Adipocyte (in vitro differentiated cells): ENCODE measurements around the gene NUP210.

ENCODE experiments used
- DNase-seq: peaks from one replicate; pipeline ENCODE4 v3.0.0-alpha.2; 2015; ENCODE audit warnings: low read depth
- H3K27me3 ChIP-seq: replicated peaks from 2 replicates; pipeline ENCODE4 v1.7.0; 2013; ENCODE audit warnings: mild to moderate bottlenecking, low read length, moderate library complexity; ENCODE audit not compliant: control insufficient read depth, insufficient read depth
- H3K36me3 ChIP-seq: 2 replicates; pipeline ENCODE4 v1.7.0; 2013; ENCODE audit warnings: low read length, mild to moderate bottlenecking, moderate library complexity; ENCODE audit not compliant: control insufficient read depth, insufficient read depth, severe bottlenecking
- H3K4me1 ChIP-seq: 2 replicates; pipeline ENCODE4 v1.7.0; 2013; ENCODE audit warnings: mild to moderate bottlenecking, low read length, moderate library complexity; ENCODE audit not compliant: control insufficient read depth, insufficient read depth
- H3K4me3 ChIP-seq: 2 replicates; pipeline ENCODE4 v1.7.0; 2013; ENCODE audit warnings: mild to moderate bottlenecking, low read length, moderate library complexity
- H3K9ac ChIP-seq: 2 replicates; pipeline ENCODE4 v1.7.0; 2013; ENCODE audit warnings: mild to moderate bottlenecking, low read length, moderate library complexity
- H3K9me3 ChIP-seq: 2 replicates; pipeline ENCODE4 v1.7.0; 2013; ENCODE audit warnings: mild to moderate bottlenecking, low read length, moderate library complexity; ENCODE audit not compliant: control insufficient read depth

Gene NUP210

GRCh38 chr3:13415236-13415986 lies 4.7 kb downstream of the NUP210 start:
- no peak overlapping the region for H3K9ac ChIP-seq
- no peak for DNase-seq
- no peak overlapping the region for H3K4me3 ChIP-seq
- H3K4me1 ChIP-seq = no peaks in the 10 kb centered on the region
- no peaks in the 10 kb centered on the region for H3K9me3 ChIP-seq
- no peaks in the 10 kb centered on the region for H3K36me3 ChIP-seq
- H3K27me3 ChIP-seq = peaks cover 31% of the 10 kb centered on the region

- peaks cover under 1% of the 10 kb centered on the region for H3K9me3 ChIP-seq
- H3K4me3 ChIP-seq = no peak overlapping the region
- H3K36me3 ChIP-seq = no peaks in the 10 kb centered on the region
- H3K27me3 ChIP-seq = peaks cover 28% of the 10 kb centered on the region
- DNase-seq = no peak
- H3K4me1 ChIP-seq = no peaks in the 10 kb centered on the region
- H3K9ac ChIP-seq = no peak overlapping the region
Measured at GRCh38 chr3:13414040-13414729, 5.9 kb downstream of the NUP210 start.

- no peak for DNase-seq
- no peak overlapping the region for H3K4me3 ChIP-seq
Measured at GRCh38 chr3:13411186-13411860, 8.8 kb downstream of the NUP210 start.

GRCh38 chr3:13408890-13409289 lies 11.2 kb downstream of the NUP210 start:
- Histone ChIP-seq H3K27me3 (peaks cover 9% of the 10 kb centered on the region), H3K9ac (no peak overlapping the region), H3K4me3 (no peak overlapping the region), H3K4me1 (no peaks in the 10 kb centered on the region), H3K9me3 (peaks cover 24% of the 10 kb centered on the region), H3K36me3 (no peaks in the 10 kb centered on the region)
- no peak for DNase-seq

More at GRCh38 chr3:13411186-13411860, 8.8 kb downstream of the NUP210 start:
- no peak overlapping the region for H3K9ac ChIP-seq
- H3K9me3 ChIP-seq = peaks cover 24% of the 10 kb centered on the region
- peaks cover under 1% of the 10 kb centered on the region for H3K27me3 ChIP-seq
- H3K4me1 ChIP-seq = no peaks in the 10 kb centered on the region
- H3K36me3 ChIP-seq = no peaks in the 10 kb centered on the region

- H3K36me3 ChIP-seq = no peaks in the 10 kb centered on the region
Measured at GRCh38 chr3:13407926-13408325, 12.2 kb downstream of the NUP210 start.

GRCh38 chr3:13407475-13407874 lies 12.6 kb downstream of the NUP210 start:
- Histone ChIP-seq H3K27me3 (peaks cover 9% of the 10 kb centered on the region), H3K9me3 (peaks cover 29% of the 10 kb centered on the region), H3K9ac (no peak overlapping the region), H3K36me3 (no peaks in the 10 kb centered on the region), H3K4me3 (no peak overlapping the region), H3K4me1 (no peaks in the 10 kb centered on the region)
- DNase-seq = no peak

More at GRCh38 chr3:13407926-13408325, 12.2 kb downstream of the NUP210 start:
- Histone ChIP-seq H3K4me3 (no peak overlapping the region), H3K27me3 (peaks cover 9% of the 10 kb centered on the region), H3K4me1 (no peaks in the 10 kb centered on the region), H3K9me3 (peaks cover 29% of the 10 kb centered on the region), H3K9ac (no peak overlapping the region)
- DNase-seq = no peak

- peaks cover 29% of the 10 kb centered on the region for H3K9me3 ChIP-seq
- H3K36me3 ChIP-seq = no peaks in the 10 kb centered on the region
- H3K27me3 ChIP-seq = peaks cover 9% of the 10 kb centered on the region
- H3K9ac ChIP-seq = no peak overlapping the region
- no peaks in the 10 kb centered on the region for H3K4me1 ChIP-seq
- no peak for DNase-seq
- H3K4me3 ChIP-seq = no peak overlapping the region
Measured at GRCh38 chr3:13406190-13406589, 13.9 kb downstream of the NUP210 start.

- no peak overlapping the region for H3K4me3 ChIP-seq
- H3K4me1 ChIP-seq = no peaks in the 10 kb centered on the region
- H3K9me3 ChIP-seq = peaks cover 29% of the 10 kb centered on the region
- no peak overlapping the region for H3K9ac ChIP-seq
- no peak for DNase-seq
- H3K36me3 ChIP-seq = no peaks in the 10 kb centered on the region
- peaks cover 10% of the 10 kb centered on the region for H3K27me3 ChIP-seq
Measured at GRCh38 chr3:13405614-13406013, 14.5 kb downstream of the NUP210 start.

GRCh38 chr3:13404626-13405452 lies 15.3 kb downstream of the NUP210 start:
- no peak for DNase-seq
- Histone ChIP-seq H3K9me3 (peaks cover 29% of the 10 kb centered on the region), H3K9ac (no peak overlapping the region), H3K36me3 (no peaks in the 10 kb centered on the region), H3K4me3 (no peak overlapping the region), H3K4me1 (no peaks in the 10 kb centered on the region), H3K27me3 (peaks cover 14% of the 10 kb centered on the region)

- Histone ChIP-seq H3K27me3 (peaks cover 14% of the 10 kb centered on the region), H3K9ac (no peak overlapping the region), H3K9me3 (peaks cover 25% of the 10 kb centered on the region), H3K4me1 (no peaks in the 10 kb centered on the region), H3K36me3 (no peaks in the 10 kb centered on the region), H3K4me3 (no peak overlapping the region)
- DNase-seq = no peak
Measured at GRCh38 chr3:13403847-13404246, 16.3 kb downstream of the NUP210 start.
